IMR-90 (cell line): ENCODE measurements around the gene SFTPB. TPM values are rescaled to one million over a fixed set of nuclear protein-coding genes. Genes with fewer than 3 reads are reported as not detected.
"Not testable (repeated sequence)": the region's sequence is repeated elsewhere in the genome, so short reads cannot be mapped to it uniquely, and the experiment has no call there.

Source experiments
- ATAC-seq: fragments of 200-7000 bp; cut with Tn5 transposase; 2 replicates; pipeline ENCODE4 v1.9.1; 2020; ENCODE audit warnings: low read depth, mild to moderate bottlenecking, moderate library complexity
- BruUV-seq: library from RNA; stranded (reverse); fragments of 400-500 nt; replicated peaks from 2 replicates; lab custom pipeline; 2021; lab: Mats Ljungman, UMichigan
- CTCF ChIA-PET: fragments of 300-600 bp; formaldehyde crosslinking; extraction: SDS; loops from one replicate; lab custom pipeline; 2021; ENCODE audit warnings: antibody characterized with exemption; lab: Yijun Ruan, JAX
- POLR2A ChIA-PET: fragments of 300-600 bp; sonication (Branson Sonifier 250); formaldehyde crosslinking; loops from one replicate; lab custom pipeline; 2022; ENCODE audit warnings: antibody characterized with exemption; ENCODE audit not compliant: unreplicated experiment; lab: Charles Lee
- DNase-seq: peaks from one replicate; pipeline ENCODE4 v3.0.0; 2013
- H2AFZ ChIP-seq: replicated peaks from 2 replicates; pipeline ENCODE3; 2013; ENCODE audit warnings: low read length, mild to moderate bottlenecking; ENCODE audit not compliant: poor library complexity
- H2AK5ac ChIP-seq: 2 replicates; pipeline ENCODE4 v1.6.1; 2013; ENCODE audit warnings: low read depth, low read length, inconsistent platforms
- H2AK9ac ChIP-seq: replicated peaks from 2 replicates; pipeline ENCODE3; 2013; ENCODE audit warnings: mild to moderate bottlenecking, low read depth, low read length, moderate library complexity; ENCODE audit not compliant: poor library complexity
- H2BK120ac ChIP-seq: 2 replicates; pipeline ENCODE4 v1.6.1; 2013; ENCODE audit warnings: low read depth, low read length, inconsistent platforms
- H2BK15ac ChIP-seq: 3 replicates; pipeline ENCODE4 v1.6.1; 2013; ENCODE audit warnings: low read depth, low read length, inconsistent platforms
- H2BK20ac ChIP-seq: 2 replicates; pipeline ENCODE4 v1.6.1; 2013; ENCODE audit warnings: low read depth, mild to moderate bottlenecking, inconsistent platforms, low read length, moderate library complexity
- H2BK5ac ChIP-seq: 2 replicates; pipeline ENCODE4 v1.6.1; 2013; ENCODE audit warnings: mild to moderate bottlenecking, low read depth, low read length, inconsistent platforms; ENCODE audit not compliant: poor library complexity, severe bottlenecking
- H3K14ac ChIP-seq: replicated peaks from 2 replicates; pipeline ENCODE4 v1.6.1; 2013; ENCODE audit warnings: low read depth, low read length, inconsistent platforms
- H3K18ac ChIP-seq: 2 replicates; pipeline ENCODE4 v1.6.1; 2013; ENCODE audit warnings: low read depth, low read length, control low read depth
- H3K23ac ChIP-seq: 2 replicates; pipeline ENCODE4 v1.6.1; 2013; ENCODE audit warnings: low read depth, low read length, inconsistent platforms
- H3K27ac ChIP-seq: 2 replicates; pipeline ENCODE4 v1.5.1; 2013; ENCODE audit warnings: mild to moderate bottlenecking, control low read depth, low read length; ENCODE audit not compliant: insufficient read depth
- H3K27me3 ChIP-seq: 2 replicates; pipeline ENCODE4 v1.6.1; 2013; ENCODE audit warnings: low read length; ENCODE audit not compliant: control insufficient read depth, insufficient read depth
- H3K36me3 ChIP-seq: 2 replicates; pipeline ENCODE4 v1.6.1; 2013; ENCODE audit warnings: low read length, mixed read lengths; ENCODE audit not compliant: control insufficient read depth, insufficient read depth
- H3K4ac ChIP-seq: 2 replicates; pipeline ENCODE4 v1.6.1; 2013; ENCODE audit warnings: low read depth, low read length, inconsistent platforms
- H3K4me1 ChIP-seq: 2 replicates; pipeline ENCODE4 v1.6.1; 2013; ENCODE audit warnings: low read length, mixed read lengths; ENCODE audit not compliant: control insufficient read depth, insufficient read depth
- H3K4me2 ChIP-seq: 2 replicates; pipeline ENCODE4 v1.6.1; 2013; ENCODE audit warnings: low read depth, mild to moderate bottlenecking, control low read depth, low read length, moderate library complexity
- H3K4me3 ChIP-seq: 2 replicates; pipeline ENCODE4 v1.5.1; 2013; ENCODE audit warnings: low read depth, mild to moderate bottlenecking, control low read depth, low read length, moderate library complexity; ENCODE audit not compliant: insufficient read depth
- H3K56ac ChIP-seq: 2 replicates; pipeline ENCODE4 v1.6.1; 2013; ENCODE audit warnings: low read length, inconsistent platforms; ENCODE audit not compliant: insufficient read depth; ENCODE audit errors: extremely low read depth
- H3K79me1 ChIP-seq, 2 experiments: 2 replicates each; pipeline ENCODE4 v1.6.1; 2013; ENCODE audit warnings: low read length in 2 of 2, inconsistent platforms in 1 of 2, low read depth in 1 of 2
- H3K9ac ChIP-seq: 2 replicates; pipeline ENCODE4 v1.6.1; 2013; ENCODE audit warnings: low read depth, low read length, control low read depth
- H3K9me1 ChIP-seq: 2 replicates; pipeline ENCODE4 v1.6.1; 2013; ENCODE audit warnings: low read length, inconsistent platforms; ENCODE audit not compliant: insufficient read depth
- H3K9me3 ChIP-seq: 2 replicates; pipeline ENCODE4 v1.6.1; 2013; ENCODE audit warnings: low read length; ENCODE audit not compliant: control insufficient read depth, insufficient read depth
- H4K20me1 ChIP-seq: 2 replicates; pipeline ENCODE4 v1.6.1; 2013; ENCODE audit warnings: low read length, inconsistent platforms; ENCODE audit not compliant: insufficient read depth
- H4K5ac ChIP-seq: 2 replicates; pipeline ENCODE4 v1.6.1; 2013; ENCODE audit warnings: mild to moderate bottlenecking, low read depth, low read length, control low read depth
- H4K8ac ChIP-seq, 2 experiments: 2 replicates each; pipeline ENCODE4 v1.6.1; 2013; ENCODE audit warnings: low read depth in 2 of 2, low read length in 2 of 2, control low read depth in 1 of 2, inconsistent platforms in 1 of 2
- H4K91ac ChIP-seq: 2 replicates; pipeline ENCODE4 v1.6.1; 2013; ENCODE audit warnings: low read depth, low read length, inconsistent platforms; ENCODE audit not compliant: insufficient read depth
- MAFK ChIP-seq: IDR thresholded peaks from 2 replicates; pipeline ENCODE4 v1.6.1; 2012; ENCODE audit warnings: low read depth, low read length, improper control_type of control experiment
- RCOR1 ChIP-seq: IDR thresholded peaks from 2 replicates; pipeline ENCODE4 v1.6.1; 2012; ENCODE audit warnings: mild to moderate bottlenecking, low read length, improper control_type of control experiment; ENCODE audit not compliant: insufficient replicate concordance
- WGBS, 2 experiments: methylation state at CpG; one replicate each; pipeline versions ENCODE4 v1.1.5 to v1.1.7; 2013; ENCODE audit warnings: missing lambda C conversion rate in 2 of 2; ENCODE audit not compliant: insufficient read length in 1 of 2; ENCODE audit errors: extremely low coverage in 2 of 2; 5-methylcytosine and 5-hydroxymethylcytosine counted together
- dilution Hi-C: fragments of 300-500 bp; cut with HindIII; formaldehyde crosslinking; loops from one replicate; pipeline ENCODE4 v1.14.3; 2018; ENCODE audit warnings: low sequenced_read_pairs; ENCODE audit not compliant: unreplicated experiment
- in situ Hi-C: fragments of 300-500 bp; cut with MboI; formaldehyde crosslinking; loops from 3 replicates; pipeline ENCODE4 v1.14.3; 2019; ENCODE audit warnings: low sequenced_read_pairs, inconsistent platforms, mixed read lengths
- intact Hi-C: fragments of 100-400 bp; cut with micrococcal nuclease; formaldehyde crosslinking; loops from 2 replicates; pipeline ENCODE4 v1.10.0; 2022
- polyA plus RNA-seq, 3 experiments: library from polyadenylated mRNA; depleted of rRNA; stranded (reverse); fragments of >200 nt; gene quantifications; 2 replicates each; pipeline ENCODE4 v1.2.3, GENCODE V29; 2012; ENCODE audit warnings: low replicate concordance in 1 of 3
- total RNA-seq: library from RNA; depleted of rRNA; stranded (reverse); fragments of >200 nt; gene quantifications from 2 replicates; pipeline ENCODE4 v1.2.3, GENCODE V29; 2012

Gene SFTPB
- total and polyA plus RNA-seq, 2 of the 4 experiments (the other 2 are of a cell fraction): not detected

- intact Hi-C loops: no loop called here
- WGBS, 2 experiments: 81% methylated on average over 11 of the region's 17 CpGs; no CpG with 5 or more reads in 1 of the 2 experiments
- Histone ChIP-seq H4K8ac (peak overlapping the region; percentile 91 to 94), H3K36me3 (peaks cover 3% of the 10 kb centered on the region), H2AK9ac (no peak overlapping the region), H3K18ac (no peak overlapping the region), H3K14ac (no peak overlapping the region), H4K20me1 (peaks cover 12% of the 10 kb centered on the region; the same call in 1 of the 2 replicates), H4K5ac (peak overlapping the region; percentile 24; the same call in 1 of the 2 replicates), H3K9me1 (peaks cover 5% of the 10 kb centered on the region), H3K9me3 (no peaks in the 10 kb centered on the region), H3K9ac (no peak overlapping the region), H2BK5ac (no peak overlapping the region), H2AK5ac (no peak overlapping the region), H3K4me2 (no peak overlapping the region), H3K27ac (no peak overlapping the region), H3K4me1 (peaks cover 2% of the 10 kb centered on the region; the same call in 1 of the 2 replicates), H3K56ac (no peak overlapping the region), H3K4ac (no peak overlapping the region), H4K91ac (no peak overlapping the region), H3K23ac (no peak overlapping the region), H3K79me1 (peaks cover 13 to 30% of the 10 kb centered on the region in 2 experiments), H3K27me3 (no peaks in the 10 kb centered on the region), H2AFZ (no peak overlapping the region), H3K4me3 (no peak overlapping the region), H2BK15ac (no peak overlapping the region), H2BK120ac (no peak overlapping the region), H2BK20ac (no peak overlapping the region)
- ATAC-seq (no peak), DNase-seq (no peak)
- in situ Hi-C loops: no loop called here
- CTCF ChIA-PET: no interaction called here
- BruUV-seq: no TSS peak
- no peak for TF ChIP-seq MAFK
- no peak for TF ChIP-seq RCOR1
- dilution Hi-C loops: no loop called here
- POLR2A ChIA-PET: no interaction called here
These were observed 52.6 kb downstream of the SFTPB start for GRCh38 chr2:85615413-85615728.

GRCh38 chr2:85614757-85615156 is 53.2 kb downstream of the SFTPB start:
- H2BK5ac ChIP-seq, BruUV-seq, in situ Hi-C loops, H3K36me3 ChIP-seq, H3K14ac ChIP-seq, H4K5ac ChIP-seq, H3K9me1 ChIP-seq, H3K23ac ChIP-seq, H3K18ac ChIP-seq, H3K56ac ChIP-seq, H3K4ac ChIP-seq, H3K4me2 ChIP-seq, H4K91ac ChIP-seq, H3K4me1 ChIP-seq, H3K27ac ChIP-seq, ATAC-seq, H3K4me3 ChIP-seq, POLR2A ChIA-PET, H2BK15ac ChIP-seq, H2BK120ac ChIP-seq, dilution Hi-C loops, H2AK9ac ChIP-seq, H3K9me3 ChIP-seq, intact Hi-C loops, H2AK5ac ChIP-seq, CTCF ChIA-PET, DNase-seq, H3K9ac ChIP-seq, H2BK20ac ChIP-seq, H2AFZ ChIP-seq, H4K8ac ChIP-seq, H3K27me3 ChIP-seq: not testable (repeated sequence)
- Histone ChIP-seq H3K79me1 (peaks cover 11 to 36% of the 10 kb centered on the region in 2 experiments), H4K20me1 (peaks cover 12% of the 10 kb centered on the region; the same call in 1 of the 2 replicates)
- 94% methylated on average over 5 of the region's 7 CpGs; no CpG with 5 or more reads in 1 of the 2 experiments for WGBS, 2 experiments
